ENCODE measurements around the gene LPP.

GRCh38 chr3:188207941-188208515, 54.1 kb downstream of the LPP start:
- TF ChIP-seq CTCF (conservative IDR thresholded peaks at IDR 0.05) (no peak), EZH2 (IDR thresholded peaks at IDR 0.05; ENCODE audit: low read depth) (no peak)

Data from PC-9 (cell line).